WTC11 (cell line): ENCODE results near the gene KANSL3.

Experiments
- ATF3 ChIP-seq: sonication (generic); formaldehyde crosslinking; conservative IDR thresholded peaks from 2 replicates; pipeline ENCODE4 v1.8.1; 2022; ENCODE audit warnings: mild to moderate bottlenecking, missing genetic modification reagents
- CREB1 ChIP-seq: sonication (generic); formaldehyde crosslinking; IDR thresholded peaks from 2 replicates; pipeline ENCODE4 v1.8.0; 2023; ENCODE audit warnings: mild to moderate bottlenecking, missing genetic modification reagents
- CTCF ChIP-seq: fragments of 200-600 bp; IDR thresholded peaks from 2 replicates; pipeline ENCODE4 v1.8.0; 2022; ENCODE audit warnings: antibody characterized with exemption
- FOXP4 ChIP-seq: sonication (generic); formaldehyde crosslinking; IDR thresholded peaks from 2 replicates; pipeline ENCODE4 v1.8.0; 2022; ENCODE audit warnings: mild to moderate bottlenecking, missing genetic modification reagents
- JAZF1 ChIP-seq: fragments of 250-450 bp; sonication (Bioruptor Pico); IDR thresholded peaks from 2 replicates; pipeline ENCODE4 v1.9.0; 2021; ENCODE audit warnings: moderate library complexity, mild to moderate bottlenecking, inconsistent platforms
- MAX ChIP-seq: sonication (generic); formaldehyde crosslinking; IDR thresholded peaks from 2 replicates; pipeline ENCODE4 v1.8.0; 2022; ENCODE audit warnings: mild to moderate bottlenecking, missing genetic modification reagents
- SMAD4 ChIP-seq: sonication (generic); formaldehyde crosslinking; IDR thresholded peaks from 2 replicates; pipeline ENCODE4 v1.8.0; 2022; ENCODE audit warnings: mild to moderate bottlenecking, missing genetic modification reagents
- ZBTB43 ChIP-seq: sonication (generic); formaldehyde crosslinking; IDR thresholded peaks from 2 replicates; pipeline ENCODE4 v1.8.1; 2023; ENCODE audit warnings: mild to moderate bottlenecking, missing genetic modification reagents

- TF ChIP-seq ATF3 (CRISPR knock-in tag): no peak
- TF ChIP-seq MAX: no peak
- no peak for TF ChIP-seq CTCF
- no peak for TF ChIP-seq JAZF1 (CRISPR knock-in tag)
- no peak for TF ChIP-seq SMAD4 (CRISPR knock-in tag)
- TF ChIP-seq CREB1 (CRISPR knock-in tag): no peak
- TF ChIP-seq ZBTB43 (CRISPR knock-in tag): no peak
- TF ChIP-seq FOXP4: no peak
Observed at GRCh38 chr2:96636551-96637171, 1.5 kb downstream of the KANSL3 start.
